C4-2B (cell line): ENCODE data around the gene ARID3B.

Experiments
- H3K27ac ChIP-seq: fragments of 450-650 bp; 2 replicates; pipeline ENCODE4 v1.5.1; 2017
- ZFX ChIP-seq: fragments of 450-650 bp; IDR thresholded peaks from 2 replicates; pipeline ENCODE4 v1.6.1; 2017
- TF ChIP-seq, protein P1 (sequence below): fragments of 450-650 bp; conservative IDR thresholded peaks from 2 replicates; pipeline ENCODE4 v1.5.1; 2017; ENCODE audit warnings: mild to moderate bottlenecking

Gene ARID3B

GRCh38 chr15:74604983-74605794 is 64.2 kb downstream of the ARID3B start:
- TF ChIP-seq, protein P1, sequence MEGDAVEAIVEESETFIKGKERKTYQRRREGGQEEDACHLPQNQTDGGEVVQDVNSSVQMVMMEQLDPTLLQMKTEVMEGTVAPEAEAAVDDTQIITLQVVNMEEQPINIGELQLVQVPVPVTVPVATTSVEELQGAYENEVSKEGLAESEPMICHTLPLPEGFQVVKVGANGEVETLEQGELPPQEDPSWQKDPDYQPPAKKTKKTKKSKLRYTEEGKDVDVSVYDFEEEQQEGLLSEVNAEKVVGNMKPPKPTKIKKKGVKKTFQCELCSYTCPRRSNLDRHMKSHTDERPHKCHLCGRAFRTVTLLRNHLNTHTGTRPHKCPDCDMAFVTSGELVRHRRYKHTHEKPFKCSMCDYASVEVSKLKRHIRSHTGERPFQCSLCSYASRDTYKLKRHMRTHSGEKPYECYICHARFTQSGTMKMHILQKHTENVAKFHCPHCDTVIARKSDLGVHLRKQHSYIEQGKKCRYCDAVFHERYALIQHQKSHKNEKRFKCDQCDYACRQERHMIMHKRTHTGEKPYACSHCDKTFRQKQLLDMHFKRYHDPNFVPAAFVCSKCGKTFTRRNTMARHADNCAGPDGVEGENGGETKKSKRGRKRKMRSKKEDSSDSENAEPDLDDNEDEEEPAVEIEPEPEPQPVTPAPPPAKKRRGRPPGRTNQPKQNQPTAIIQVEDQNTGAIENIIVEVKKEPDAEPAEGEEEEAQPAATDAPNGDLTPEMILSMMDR = no peak
- TF ChIP-seq ZFX = no peak
- no peak overlapping the region for H3K27ac ChIP-seq

DNA sequence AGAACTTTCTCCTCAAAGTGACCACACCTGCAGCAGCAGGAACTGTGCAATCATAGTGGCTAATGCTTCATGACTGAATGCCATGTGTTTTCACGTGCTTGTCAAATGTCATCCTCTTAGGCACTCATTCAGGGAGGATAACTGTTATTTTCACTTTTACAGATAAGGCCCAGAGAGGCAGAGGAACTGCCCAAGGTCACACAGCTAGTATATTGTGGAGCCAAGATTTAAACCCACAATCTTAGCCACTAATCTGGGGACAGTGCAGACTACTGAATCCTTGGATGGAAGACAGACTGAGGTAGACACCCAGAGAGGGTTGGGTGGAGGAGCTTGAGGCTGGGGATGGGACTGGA is 64.8 kb downstream of the ARID3B start:
- no peak overlapping the region for H3K27ac ChIP-seq
- TF ChIP-seq, protein P1 = no peak
- no peak for TF ChIP-seq ZFX

DNA sequence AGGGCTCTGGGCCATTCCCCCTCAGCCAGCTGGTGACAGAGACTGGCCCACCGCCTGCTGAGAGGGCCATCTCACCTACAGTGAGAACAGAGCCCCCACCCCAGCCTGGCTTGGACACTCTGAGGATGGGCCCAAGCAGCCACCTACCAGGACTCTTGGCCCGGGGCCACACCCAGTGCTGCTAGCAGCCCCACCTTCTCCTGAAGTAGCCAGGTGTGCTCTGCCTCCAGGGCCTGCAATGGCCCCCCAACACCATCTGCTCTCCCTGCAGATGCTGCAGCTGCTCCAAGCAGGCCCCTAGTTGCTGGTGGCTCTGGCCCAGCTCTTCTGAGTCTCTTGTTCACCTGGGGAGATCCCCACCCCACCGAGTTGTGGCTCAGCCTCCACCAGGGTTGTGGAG is 67.8 kb downstream of the ARID3B start:
- no peak for TF ChIP-seq ZFX
- TF ChIP-seq, protein P1 = no peak
- H3K27ac ChIP-seq = no peak overlapping the region

DNA sequence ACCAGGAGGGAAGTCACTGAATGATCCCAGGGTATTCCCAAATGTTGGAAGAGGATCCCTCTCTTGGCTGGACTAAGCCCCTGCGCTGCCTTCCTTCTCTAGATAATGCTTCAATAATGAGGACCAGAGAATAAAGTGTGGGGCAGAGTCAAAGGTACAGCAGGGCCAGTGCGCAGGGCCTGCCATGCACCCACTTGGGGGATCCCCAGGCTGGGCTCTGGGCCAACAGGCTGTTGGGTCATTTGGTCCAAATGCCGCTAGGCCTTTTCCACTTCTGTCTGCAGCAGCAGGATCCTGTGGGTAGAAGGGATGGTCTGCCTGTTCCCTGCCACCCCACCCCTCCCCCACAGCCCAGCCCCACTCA is 68.9 kb downstream of the ARID3B start:
- H3K27ac ChIP-seq = no peak overlapping the region
- TF ChIP-seq, protein P1 = no peak
- TF ChIP-seq ZFX = no peak

GRCh38 chr15:74610302-74610951 is 69.4 kb downstream of the ARID3B start:
- TF ChIP-seq, protein P1 = no peak
- TF ChIP-seq ZFX = no peak
- no peak overlapping the region for H3K27ac ChIP-seq

GRCh38 chr15:74611341-74611740 is 70.3 kb downstream of the ARID3B start:
- H3K27ac ChIP-seq = no peak overlapping the region
- no peak for TF ChIP-seq ZFX
- TF ChIP-seq, protein P1 = no peak

DNA sequence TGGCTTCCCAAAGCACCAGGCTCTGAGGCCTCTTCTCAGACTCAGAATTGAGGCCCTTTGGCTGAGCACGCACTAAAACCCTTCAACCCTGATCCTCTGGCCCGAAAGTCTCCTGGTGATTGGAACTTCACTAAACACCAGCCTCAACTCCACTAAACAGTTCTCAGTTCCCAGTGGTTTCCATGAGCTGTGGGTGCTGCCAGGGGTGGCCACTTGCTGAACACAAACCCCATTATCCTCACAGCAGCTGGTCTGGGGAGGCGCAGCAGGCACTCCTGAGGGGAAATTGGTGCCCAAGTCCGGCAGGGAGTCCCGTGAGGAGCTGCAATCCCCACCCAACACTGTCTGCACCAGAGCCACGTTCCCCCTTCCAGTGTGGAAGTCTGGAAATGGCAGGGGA is 70.8 kb downstream of the ARID3B start:
- TF ChIP-seq, protein P1 = no peak
- TF ChIP-seq ZFX = no peak
- no peak overlapping the region for H3K27ac ChIP-seq
